HCT116 (cell line): ENCODE data around the gene MIER2. TPM values are rescaled to one million over a fixed set of nuclear protein-coding genes. Genes with fewer than 3 reads are reported as not detected.

Experiments
- ATAC-seq: fragments of 200-7000 bp; cut with Tn5 transposase; 2 replicates; pipeline ENCODE4 v1.9.1; 2020; ENCODE audit warnings: mild to moderate bottlenecking, moderate library complexity
- BruUV-seq: library from RNA; stranded (reverse); fragments of 400-500 nt; replicated peaks from 2 replicates; lab custom pipeline; 2021; lab: Mats Ljungman, UMichigan
- CTCF ChIA-PET: fragments of 300-600 bp; sonication (Branson Sonifier 250); formaldehyde crosslinking; loops from one replicate; lab custom pipeline; 2021; ENCODE audit warnings: antibody characterized with exemption; lab: Charles Lee
- POLR2A ChIA-PET: fragments of 300-600, 350-600 bp; sonication (Branson Sonifier 250); formaldehyde crosslinking; loops from one replicate; lab custom pipeline; 2021; ENCODE audit warnings: antibody characterized with exemption; lab: Charles Lee
- RAD21 ChIA-PET, 2 experiments: fragments of 300-600 bp; sonication (Branson Sonifier 250); formaldehyde crosslinking; loops; one replicate each; lab custom pipeline; 2023; ENCODE audit warnings: low total read pairs in 2 of 2; ENCODE audit not compliant: uncharacterized antibody in 2 of 2, unreplicated experiment in 2 of 2, low non-redundant PET in 1 of 2; lab: Charles Lee
- DNase-seq: peaks from one replicate; pipeline ENCODE4 v3.0.0-alpha.2; 2010; ENCODE audit warnings: low read depth, low spot score
- H2AFZ ChIP-seq: fragments of 200-600 bp; shearing (Covaris generic), sonication (generic); 2 replicates; pipeline ENCODE4 v1.6.1; 2017; ENCODE audit warnings: low read depth, mixed run types, mixed read lengths, antibody characterized with exemption, low read length; ENCODE audit not compliant: poor library complexity, severe bottlenecking
- H3K27ac ChIP-seq: 2 replicates; pipeline ENCODE4 v1.5.1; 2012; ENCODE audit warnings: low read depth, low read length
- H3K27me3 ChIP-seq: fragments of 200-600 bp; sonication (generic); 2 replicates; pipeline ENCODE4 v1.6.1; 2016; ENCODE audit warnings: mixed run types, low read length, mixed read lengths; ENCODE audit not compliant: insufficient read depth
- H3K36me3 ChIP-seq, 2 experiments: fragments of 200-500 bp in 1 of 2; fragments of 200-600 bp in 1 of 2; sonication (Bioruptor generic) in 1 of 2; sonication (generic) in 1 of 2; 2 replicates each; pipeline versions ENCODE4 v1.5.1 to v1.6.1; 2014 to 2016; ENCODE audit warnings: low read length in 2 of 2, inconsistent platforms in 1 of 2, mixed read lengths in 1 of 2, mixed run types in 1 of 2; ENCODE audit not compliant: insufficient read depth in 2 of 2, control insufficient read depth in 1 of 2
- H3K4me1 ChIP-seq, 2 experiments: fragments of 200-600 bp in 1 of 2; sonication (generic) in 1 of 2; 2 replicates each; pipeline versions ENCODE4 v1.5.1 to v1.6.1; 2012 to 2017; ENCODE audit warnings: low read length in 2 of 2, inconsistent platforms in 1 of 2, mild to moderate bottlenecking in 1 of 2, mixed read lengths in 1 of 2, mixed run types in 1 of 2, moderate library complexity in 1 of 2; ENCODE audit not compliant: insufficient read depth in 2 of 2, control insufficient read depth in 1 of 2
- H3K4me2 ChIP-seq: fragments of 200-600 bp; sonication (generic); 2 replicates; pipeline ENCODE4 v1.6.1; 2017; ENCODE audit warnings: mixed run types, low read length, mixed read lengths
- H3K4me3 ChIP-seq, 2 experiments: fragments of 200-600 bp in 1 of 2; sonication (generic) in 1 of 2; replicated peaks in 1 of 2; 2 replicates each; pipeline ENCODE4 v1.5.1; 2011 to 2016; ENCODE audit warnings: low read length in 2 of 2, control low read depth in 1 of 2, low read depth in 1 of 2, mild to moderate bottlenecking in 1 of 2, mixed read lengths in 1 of 2, mixed run types in 1 of 2
- H3K79me2 ChIP-seq: fragments of 200-600 bp; sonication (generic); 2 replicates; pipeline ENCODE4 v1.6.1; 2017; ENCODE audit warnings: mild to moderate bottlenecking, mixed run types, low read length, moderate library complexity, mixed read lengths; ENCODE audit not compliant: insufficient read depth
- H3K9ac ChIP-seq: fragments of 200-600 bp; sonication (generic); 2 replicates; pipeline ENCODE4 v1.6.1; 2016; ENCODE audit warnings: low read length, mixed read lengths
- H3K9me2 ChIP-seq: fragments of 200-600 bp; sonication (generic), shearing (Covaris generic); 2 replicates; pipeline ENCODE4 v1.6.1; 2017; ENCODE audit warnings: mixed run types, mild to moderate bottlenecking, moderate library complexity; ENCODE audit not compliant: insufficient read depth
- H3K9me3 ChIP-seq, 2 experiments: fragments of 200-500 bp in 1 of 2; fragments of 200-600 bp in 1 of 2; sonication (Bioruptor generic) in 1 of 2; sonication (generic) in 1 of 2; 2 replicates each; pipeline ENCODE4 v1.6.1; 2014 to 2017; ENCODE audit warnings: low read length in 2 of 2, mixed read lengths in 2 of 2, inconsistent platforms in 1 of 2, low read depth in 1 of 2, mild to moderate bottlenecking in 1 of 2, mixed run types in 1 of 2, moderate library complexity in 1 of 2; ENCODE audit not compliant: control insufficient read depth in 1 of 2, insufficient read depth in 1 of 2
- H4K20me1 ChIP-seq: fragments of 200-600 bp; sonication (generic), shearing (Covaris generic); 2 replicates; pipeline ENCODE4 v1.6.1; 2017; ENCODE audit warnings: mixed run types, mild to moderate bottlenecking, moderate library complexity; ENCODE audit not compliant: insufficient read depth
- CBX3 ChIP-seq: IDR thresholded peaks from 2 replicates; pipeline ENCODE4 v1.6.1; 2012; ENCODE audit warnings: low read depth
- CEBPB ChIP-seq: IDR thresholded peaks from 2 replicates; pipeline ENCODE4 v1.6.1; 2012; ENCODE audit warnings: low read depth
- CTCF ChIP-seq, 3 experiments: fragments of 200-600 bp in 1 of 3; sonication (generic) in 1 of 3; IDR thresholded peaks in 2 of 3; conservative IDR thresholded peaks in 1 of 3; 2 replicates each; pipeline ENCODE4 v1.5.1; 2012 to 2017; ENCODE audit warnings: low read depth in 2 of 3, low read length in 2 of 3, antibody characterized with exemption in 1 of 3, borderline replicate concordance in 1 of 3, control low read depth in 1 of 3, mild to moderate bottlenecking in 1 of 3, mixed read lengths in 1 of 3, mixed run types in 1 of 3, moderate library complexity in 1 of 3; ENCODE audit not compliant: insufficient read depth in 1 of 3
- EGR1 ChIP-seq: IDR thresholded peaks from 2 replicates; pipeline ENCODE4 v1.6.1; 2012; ENCODE audit warnings: low read depth
- ELF1 ChIP-seq: IDR thresholded peaks from 2 replicates; pipeline ENCODE4 v1.6.1; 2012; ENCODE audit warnings: low read depth, borderline replicate concordance
- EZH2 ChIP-seq: fragments of 200-600 bp; sonication (generic); IDR thresholded peaks from 2 replicates; pipeline ENCODE4 v1.6.1; 2017; ENCODE audit warnings: antibody characterized with exemption, mixed run types
- EZH2phosphoT487 ChIP-seq: fragments of 200-600 bp; IDR thresholded peaks from 2 replicates; pipeline ENCODE4 v1.6.1; 2018; ENCODE audit warnings: antibody characterized with exemption, borderline replicate concordance
- FOSL1 ChIP-seq: IDR thresholded peaks from 2 replicates; pipeline ENCODE4 v1.6.1; 2012; ENCODE audit warnings: low read depth
- JUND ChIP-seq: IDR thresholded peaks from 2 replicates; pipeline ENCODE4 v1.6.1; 2012
- MAX ChIP-seq: IDR thresholded peaks from 2 replicates; pipeline ENCODE4 v1.6.1; 2012
- POLR2A ChIP-seq: IDR thresholded peaks from 2 replicates; pipeline ENCODE4 v1.7.0; 2011; ENCODE audit warnings: borderline replicate concordance; ENCODE audit not compliant: insufficient read depth, insufficient read length; ENCODE audit errors: extremely low read depth
- POLR2AphosphoS5 ChIP-seq: IDR thresholded peaks from 2 replicates; pipeline ENCODE4 v1.6.1; 2011; ENCODE audit warnings: mild to moderate bottlenecking, low read depth, low read length, moderate library complexity
- REST ChIP-seq: IDR thresholded peaks from 2 replicates; pipeline ENCODE4 v1.6.1; 2012; ENCODE audit warnings: low read depth
- SP1 ChIP-seq: IDR thresholded peaks from 2 replicates; pipeline ENCODE4 v1.6.1; 2012; ENCODE audit warnings: low read depth
- SRF ChIP-seq: IDR thresholded peaks from 2 replicates; pipeline ENCODE4 v1.6.1; 2012; ENCODE audit warnings: low read depth
- TCF7L2 ChIP-seq: IDR thresholded peaks from 2 replicates; pipeline ENCODE4 v1.7.0; 2011; ENCODE audit warnings: borderline replicate concordance, inconsistent platforms; ENCODE audit not compliant: insufficient read depth, insufficient read length; ENCODE audit errors: extremely low read depth
- YY1 ChIP-seq: IDR thresholded peaks from 2 replicates; pipeline ENCODE4 v1.6.1; 2011; ENCODE audit warnings: low read length, low read depth, moderate library complexity, mild to moderate bottlenecking; ENCODE audit not compliant: insufficient replicate concordance; ENCODE audit errors: extremely low read depth
- ZBTB33 ChIP-seq: IDR thresholded peaks from 2 replicates; pipeline ENCODE4 v1.6.1; 2011; ENCODE audit warnings: mild to moderate bottlenecking, low read length, moderate library complexity; ENCODE audit not compliant: insufficient replicate concordance; ENCODE audit errors: extremely low read depth
- ZFX ChIP-seq: fragments of 450-650 bp; IDR thresholded peaks from 2 replicates; pipeline ENCODE4 v1.6.1; 2017
- ZNF274 ChIP-seq: fragments of 200-500 bp; sonication (Bioruptor generic); IDR thresholded peaks from 2 replicates; pipeline ENCODE4 v1.6.1; 2014; ENCODE audit warnings: mild to moderate bottlenecking, low read depth, low read length, inconsistent platforms
- intact Hi-C: fragments of 100-400 bp; cut with micrococcal nuclease; formaldehyde crosslinking; loops from 2 replicates; pipeline ENCODE4 v1.10.0; 2022
- total RNA-seq: library from RNA; stranded (reverse); gene quantifications from one replicate; pipeline ENCODE4 v1.2.1, GENCODE V29; 2021; ENCODE audit not compliant: unreplicated experiment

Gene MIER2
- total RNA-seq, 1 experiment from 2014 or later: 41.5 TPM

- Histone ChIP-seq H3K9me2 (no peaks in the 10 kb centered on the region), H2AFZ (no peak overlapping the region), H3K27ac (no peak overlapping the region), H3K27me3 (no peaks in the 10 kb centered on the region), H3K9ac (no peak overlapping the region), H3K4me2 (no peak overlapping the region), H4K20me1 (no peaks in the 10 kb centered on the region), H3K9me3 (peaks cover 0 to 3% of the 10 kb centered on the region in 2 experiments; a peak in 2 of 4 replicates), H3K4me3 (no peak overlapping the region), H3K79me2 (peaks cover 10% of the 10 kb centered on the region), H3K4me1 (peaks cover 5 to 14% of the 10 kb centered on the region in 2 experiments; a peak in 3 of 4 replicates), H3K36me3 (no peaks in the 10 kb centered on the region)
- ChIA-PET RAD21 (no interaction called here), CTCF (no interaction called here), POLR2A (no interaction called here)
- intact Hi-C loops: no loop called here
- TF ChIP-seq FOSL1: no peak
- TF ChIP-seq ZNF274: no peak
- TF ChIP-seq ELF1: no peak
- TF ChIP-seq EGR1: no peak
- TF ChIP-seq ZFX: no peak
- TF ChIP-seq EZH2: no peak
- TF ChIP-seq YY1: no peak
- TF ChIP-seq TCF7L2: no peak
- TF ChIP-seq MAX: no peak
- TF ChIP-seq JUND: no peak
- no peak for TF ChIP-seq ZBTB33
- no peak for TF ChIP-seq CTCF (IDR thresholded peaks at IDR 0.05 in 2 of 3, conservative IDR thresholded peaks at IDR 0.05 in 1 of 3; ENCODE audit: borderline replicate concordance in 1 of 3, insufficient read depth in 1 of 3, low read depth in 2 of 3, low read length in 2 of 3)
- TF ChIP-seq SP1: no peak
- no peak for TF ChIP-seq CEBPB
- TF ChIP-seq POLR2AphosphoS5: no peak
- TF ChIP-seq CBX3: no peak
- no peak for TF ChIP-seq SRF
- TF ChIP-seq EZH2phosphoT487: no peak
- no peak for TF ChIP-seq POLR2A
- TF ChIP-seq REST: no peak
- ATAC-seq: no peak
- no peak for DNase-seq
- BruUV-seq: no TSS peak
These were observed 3.6 kb upstream of the MIER2 start for GRCh38 chr19:347946-348861.
